ENCODE measurements around the gene CIB4.
"Not testable (repeated sequence)": the region's sequence is repeated elsewhere in the genome, so short reads cannot be mapped to it uniquely, and the experiment has no call there.

Gene CIB4

DNA sequence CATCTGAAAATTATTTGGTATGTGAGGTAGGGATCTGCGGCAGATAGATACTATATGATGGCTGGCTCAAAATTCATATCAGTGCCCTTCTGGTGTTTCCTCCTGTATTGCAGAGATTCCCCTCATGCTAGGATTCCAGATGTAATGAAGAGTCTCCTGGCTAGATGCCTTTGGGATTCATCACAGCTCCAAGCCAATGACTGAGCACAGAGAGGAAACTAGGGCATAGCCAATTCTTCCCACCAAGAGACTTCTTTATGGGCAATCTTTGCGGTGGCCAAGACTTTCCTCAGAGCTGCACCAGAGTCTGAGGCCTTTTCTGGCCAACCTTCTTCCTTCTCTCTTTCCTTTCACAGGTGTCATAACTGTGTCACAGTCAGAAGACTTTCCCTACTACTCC, 25.5 kb upstream of the CIB4 start:
- no peak for DNase-seq

DNA sequence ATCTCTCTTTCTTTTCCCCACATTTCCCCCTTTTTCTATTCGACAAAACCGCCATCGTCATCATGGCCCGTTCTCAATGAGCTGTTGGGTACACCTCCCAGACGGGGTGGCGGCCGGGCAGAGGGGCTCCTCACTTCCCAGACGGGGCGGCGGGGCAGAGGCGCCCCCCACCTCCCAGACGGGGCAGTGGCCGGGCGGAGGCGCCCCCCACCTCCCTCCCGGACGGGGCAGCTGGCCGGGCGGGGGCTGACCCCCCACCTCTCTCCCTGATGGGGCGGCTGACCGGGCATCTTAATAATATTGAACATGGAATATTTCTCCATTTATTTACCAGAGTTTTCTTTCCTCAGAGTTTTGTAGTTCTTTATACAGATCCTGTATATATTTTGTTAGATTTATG, 24.1 kb upstream of the CIB4 start:
- not testable (repeated sequence) for DNase-seq

DNA sequence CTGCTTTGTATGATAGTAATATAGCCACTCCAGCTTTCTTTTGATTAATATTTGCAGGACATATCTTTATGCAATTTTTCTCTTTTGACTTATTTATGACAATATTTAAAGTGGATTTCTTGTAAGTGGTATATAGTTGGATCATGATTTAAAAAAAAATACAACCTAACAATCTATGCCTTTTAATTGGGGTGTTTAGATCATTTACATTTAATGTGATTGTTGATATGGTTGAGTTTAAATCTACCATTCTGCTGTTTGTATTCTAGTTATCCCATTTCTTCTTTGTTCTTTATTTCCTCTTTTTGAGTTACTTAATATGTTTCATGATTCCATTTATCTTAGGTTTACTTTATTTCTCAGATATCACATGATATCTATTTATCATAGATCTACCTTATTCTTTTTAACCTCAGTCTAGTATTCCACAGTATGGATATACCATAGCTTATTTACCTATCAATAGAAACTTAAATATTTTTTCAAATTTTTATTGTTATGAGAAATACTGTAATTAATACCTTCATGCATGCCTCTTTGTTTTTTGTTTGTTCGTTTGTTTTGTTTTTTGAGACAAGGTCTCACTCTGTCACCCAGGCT, 19.3 kb upstream of the CIB4 start:
- no peak for DNase-seq

DNA sequence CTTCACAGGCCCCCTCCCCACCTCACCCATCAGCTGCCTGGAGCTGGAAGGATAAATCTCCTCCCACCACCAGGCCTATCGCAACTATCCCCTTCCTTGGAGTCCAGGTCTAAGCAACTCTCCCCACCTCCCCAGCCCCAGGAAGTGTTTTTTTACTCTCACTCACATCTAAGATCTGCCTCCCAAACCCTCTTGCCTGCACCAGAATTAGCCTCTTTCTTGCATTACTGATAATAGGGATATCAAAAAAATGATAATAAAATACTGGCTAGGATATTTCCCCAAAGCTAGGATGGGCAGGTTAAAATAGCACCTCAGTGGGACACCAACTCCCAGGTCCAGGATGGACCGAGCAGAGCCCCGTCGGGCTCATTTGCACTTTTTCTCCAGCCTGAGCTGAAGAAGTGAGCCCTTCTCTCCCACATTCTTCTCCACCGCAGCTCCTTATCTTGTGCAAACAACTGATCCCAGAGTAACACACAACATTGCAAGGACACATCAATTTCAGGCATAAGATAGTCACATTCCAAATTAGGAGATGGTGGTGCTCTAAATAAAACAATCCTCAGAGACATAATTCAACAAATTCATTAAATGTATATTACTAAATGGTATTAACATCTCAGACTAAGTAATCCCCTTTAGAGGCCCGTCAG, 17.7 kb upstream of the CIB4 start:
- no peak for DNase-seq

DNA sequence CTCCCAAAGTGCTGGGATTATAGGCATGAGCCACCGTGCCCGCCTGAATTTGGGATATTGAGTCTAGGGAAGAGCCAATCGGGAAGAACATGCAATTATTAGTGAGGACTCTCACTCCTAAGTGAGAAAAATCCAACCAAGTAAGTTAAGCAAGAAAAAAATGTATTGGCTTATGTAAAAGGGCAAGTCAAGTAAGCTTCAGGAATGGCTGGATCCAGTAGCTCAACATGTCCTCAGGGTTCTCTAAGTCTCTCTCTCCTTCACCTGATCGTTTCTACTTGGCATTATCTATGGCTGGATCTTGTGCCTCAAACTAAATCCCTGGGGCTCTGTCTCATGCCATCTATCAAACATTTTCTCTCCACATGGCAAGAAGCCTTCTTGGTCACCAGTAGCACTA, 16.1 kb upstream of the CIB4 start:
- DNase-seq, result no peak

DNA sequence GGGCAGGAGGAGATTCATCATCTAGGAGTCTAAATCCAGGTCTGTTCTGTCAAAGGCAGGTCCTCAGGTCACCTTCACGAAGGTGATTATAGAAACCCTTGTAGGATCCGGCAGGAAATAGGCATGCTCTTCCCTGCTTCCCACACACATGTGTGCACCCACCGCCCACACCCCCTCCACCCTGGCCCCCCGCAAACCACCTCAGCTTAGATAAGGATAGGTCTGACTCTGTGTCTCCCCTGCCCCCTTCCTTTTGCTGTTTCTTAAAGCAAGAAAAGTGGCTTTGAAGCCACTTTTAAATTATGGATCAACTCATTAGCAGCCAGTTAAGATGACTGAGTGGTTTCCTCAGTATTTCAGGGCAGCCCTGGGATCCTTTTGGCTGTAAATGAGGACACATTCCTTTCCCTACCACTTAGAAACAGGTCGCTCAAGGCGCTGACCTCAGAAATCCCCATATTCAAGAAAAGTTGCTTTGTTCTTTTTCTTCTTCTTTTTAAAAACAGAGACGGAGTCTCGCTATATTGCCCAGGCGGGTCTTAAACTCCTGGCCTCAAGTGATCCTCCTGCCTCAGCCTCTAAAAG, 14.5 kb upstream of the CIB4 start:
- no peak for DNase-seq

DNA sequence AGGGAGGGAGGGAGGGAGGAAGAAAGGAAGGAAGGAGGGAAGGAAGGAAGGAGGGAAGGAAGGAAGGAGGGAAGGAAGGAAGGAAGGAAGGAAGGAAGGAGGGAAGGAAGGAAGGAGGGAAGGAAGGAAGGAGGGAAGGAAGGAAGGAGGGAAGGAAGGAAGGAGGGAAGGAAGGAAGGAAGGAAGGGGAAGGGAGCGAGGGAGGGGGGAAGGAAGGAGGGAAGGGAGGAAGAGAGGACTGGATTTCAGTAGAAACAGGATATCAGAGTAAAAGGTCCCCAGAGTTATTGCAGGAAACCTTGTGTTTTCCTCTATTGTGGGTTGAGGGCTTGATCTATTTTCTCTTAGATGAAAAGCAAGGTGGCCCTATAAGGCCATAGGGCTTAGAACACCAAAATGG, 14.0 kb upstream of the CIB4 start:
- not testable (repeated sequence) for DNase-seq

DNA sequence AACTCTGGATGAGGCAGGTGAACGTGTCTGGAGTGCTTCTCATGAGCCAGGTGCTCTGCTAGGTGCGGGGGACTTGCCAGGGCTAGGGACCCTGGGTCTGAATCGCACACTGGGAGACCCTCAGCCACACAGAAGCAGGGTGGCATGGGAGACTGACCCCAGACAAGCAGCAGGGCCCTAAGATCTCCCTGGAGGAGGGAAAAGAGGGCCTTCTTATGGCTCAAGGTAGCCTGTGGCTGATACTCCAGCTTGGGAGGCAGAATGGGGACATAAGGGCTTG, 12.8 kb upstream of the CIB4 start:
- no peak for DNase-seq

DNA sequence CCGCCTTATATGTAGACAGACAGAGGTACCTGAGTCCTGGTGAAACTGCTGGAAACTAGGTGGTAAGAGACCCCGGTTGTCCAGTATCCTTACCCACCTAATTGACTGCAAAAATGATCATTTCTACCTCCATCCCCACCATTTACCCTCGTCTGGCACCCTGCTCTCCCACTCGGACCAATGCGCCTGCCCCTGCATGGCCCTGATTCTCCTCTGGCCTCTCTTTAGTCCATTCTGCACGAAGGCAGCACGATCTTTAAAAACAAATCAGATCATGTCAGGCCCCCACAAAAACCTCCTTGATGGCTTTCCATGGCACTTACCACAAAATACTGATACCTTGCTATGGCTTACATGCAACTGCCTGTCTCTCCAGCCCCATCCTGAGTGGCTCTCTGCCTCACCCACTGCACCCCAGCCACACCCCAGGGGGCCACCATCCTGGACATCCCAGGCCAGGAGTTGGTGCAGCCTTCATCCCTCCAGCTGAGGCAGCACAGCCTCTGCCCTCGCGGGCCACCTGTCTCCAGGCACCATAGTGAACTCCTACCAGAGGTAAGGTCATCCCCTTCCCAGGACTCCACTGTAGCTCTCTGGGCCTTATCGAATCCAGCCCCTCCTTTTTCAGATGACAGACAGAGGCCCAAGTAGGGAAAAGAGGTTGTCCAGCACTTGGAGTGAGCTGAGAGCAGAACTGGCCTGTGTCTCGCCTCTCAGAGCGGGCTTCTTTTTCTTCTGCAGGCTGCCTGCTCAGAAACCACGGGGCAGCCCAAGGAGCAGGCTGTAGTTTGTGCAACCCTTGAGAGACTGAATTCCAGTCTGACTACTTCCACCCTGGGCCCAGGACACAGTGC, 12.3 kb upstream of the CIB4 start:
- DNase-seq, result no peak

DNA sequence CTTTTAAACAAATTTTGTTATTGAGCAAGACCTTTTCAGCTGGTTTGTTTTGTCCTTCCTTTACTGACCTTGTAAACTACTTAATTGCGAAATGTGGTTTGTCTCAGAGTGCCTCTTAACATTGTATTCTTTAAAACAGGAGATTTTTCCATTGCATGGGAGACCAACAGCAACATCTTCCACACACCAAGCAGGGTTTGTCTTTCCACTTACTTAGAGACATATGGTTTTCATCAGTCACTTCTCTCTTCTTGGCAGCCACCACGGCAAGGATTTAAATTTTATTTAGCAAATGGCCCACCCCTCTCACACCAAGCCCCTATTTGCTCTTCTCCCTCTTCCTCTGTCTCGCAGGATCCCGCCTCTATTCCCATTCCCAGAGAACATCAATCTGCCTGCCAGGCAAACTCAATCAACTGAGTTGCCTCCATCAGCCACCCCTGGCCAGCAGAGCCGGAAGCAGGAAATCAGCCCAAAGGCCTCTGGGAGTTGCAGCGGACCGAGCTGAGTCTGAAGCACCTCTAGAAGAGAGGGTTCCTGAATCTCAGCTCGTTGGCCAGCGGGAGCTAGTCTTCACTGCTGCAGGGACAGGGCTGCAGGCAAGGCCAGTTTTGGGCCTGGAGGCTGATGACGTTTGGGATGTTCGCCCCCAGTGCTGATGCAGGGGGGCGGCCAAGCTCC, 11.3 kb upstream of the CIB4 start:
- DNase-seq, result peak; percentile 14

DNA sequence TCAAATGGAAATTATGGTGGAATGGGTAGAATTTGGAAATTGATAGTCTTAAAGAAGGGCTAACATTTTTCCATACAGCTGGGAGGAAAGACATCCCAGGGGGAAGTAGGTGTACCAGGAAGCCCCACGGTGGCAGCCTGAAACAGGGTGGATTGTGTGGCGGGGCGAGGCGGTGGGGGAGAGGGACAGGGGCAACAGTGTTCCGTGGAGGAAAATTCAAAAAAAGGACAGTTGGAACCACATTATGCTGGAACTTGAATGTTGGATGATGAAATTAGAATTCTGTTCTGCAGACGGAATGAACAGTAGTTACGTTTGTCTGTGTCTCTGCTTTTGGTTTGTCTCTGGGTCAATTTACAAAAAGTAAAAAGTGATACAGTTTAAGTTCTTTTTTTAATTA, 10.6 kb upstream of the CIB4 start:
- no peak for DNase-seq

DNA sequence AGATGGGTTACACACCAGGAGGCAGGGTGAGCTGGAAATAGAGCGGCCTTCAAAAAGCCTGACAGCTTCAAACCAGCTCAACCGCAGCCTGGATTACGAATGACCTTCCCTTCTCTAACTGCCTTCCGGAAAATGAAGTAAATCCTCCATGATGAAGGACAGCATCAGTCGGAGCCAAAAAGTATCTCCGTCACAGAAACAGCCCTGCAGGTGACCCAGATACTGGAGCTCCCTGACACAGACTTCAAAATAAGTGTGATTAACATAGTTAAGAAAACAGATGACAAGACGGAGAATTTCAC, 10.3 kb upstream of the CIB4 start:
- DNase-seq, result no peak

DNA sequence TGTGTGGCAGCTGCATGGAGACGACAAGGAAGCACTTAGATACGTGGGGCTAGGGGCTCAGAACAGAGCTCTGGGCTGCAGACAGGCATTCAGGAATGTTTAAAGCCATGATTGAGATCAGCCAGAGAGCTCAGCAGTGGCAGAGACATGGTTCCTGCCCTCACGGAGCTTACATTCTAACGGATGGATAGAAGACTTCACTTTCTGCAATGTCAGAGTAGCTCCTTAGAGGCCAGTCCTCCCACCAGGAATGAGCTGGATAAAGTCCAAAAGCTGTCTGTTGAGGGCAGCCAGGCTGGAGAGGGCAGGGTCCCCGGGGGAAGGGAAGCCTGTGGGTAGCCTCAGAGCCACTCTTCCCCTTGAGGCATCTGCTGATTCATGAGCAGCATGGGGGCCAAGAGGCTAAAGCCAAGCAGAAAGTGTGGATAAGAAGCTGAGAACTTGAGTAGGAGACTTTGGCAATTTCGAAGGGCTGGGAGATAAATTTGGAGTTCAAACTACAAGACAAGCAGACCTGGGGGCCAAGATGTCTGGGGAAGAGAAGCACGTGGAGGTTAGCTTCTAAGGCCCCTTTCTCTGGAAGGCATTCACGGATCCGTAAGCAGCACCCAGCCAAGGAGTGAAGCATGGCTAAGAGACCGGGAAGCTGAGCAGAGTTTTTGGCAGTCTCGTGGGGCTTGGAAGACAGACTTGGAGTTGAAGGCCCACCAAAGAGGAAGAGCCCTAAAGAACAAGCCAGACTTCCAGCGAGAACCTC, 9.7 kb upstream of the CIB4 start:
- no peak for DNase-seq

DNA sequence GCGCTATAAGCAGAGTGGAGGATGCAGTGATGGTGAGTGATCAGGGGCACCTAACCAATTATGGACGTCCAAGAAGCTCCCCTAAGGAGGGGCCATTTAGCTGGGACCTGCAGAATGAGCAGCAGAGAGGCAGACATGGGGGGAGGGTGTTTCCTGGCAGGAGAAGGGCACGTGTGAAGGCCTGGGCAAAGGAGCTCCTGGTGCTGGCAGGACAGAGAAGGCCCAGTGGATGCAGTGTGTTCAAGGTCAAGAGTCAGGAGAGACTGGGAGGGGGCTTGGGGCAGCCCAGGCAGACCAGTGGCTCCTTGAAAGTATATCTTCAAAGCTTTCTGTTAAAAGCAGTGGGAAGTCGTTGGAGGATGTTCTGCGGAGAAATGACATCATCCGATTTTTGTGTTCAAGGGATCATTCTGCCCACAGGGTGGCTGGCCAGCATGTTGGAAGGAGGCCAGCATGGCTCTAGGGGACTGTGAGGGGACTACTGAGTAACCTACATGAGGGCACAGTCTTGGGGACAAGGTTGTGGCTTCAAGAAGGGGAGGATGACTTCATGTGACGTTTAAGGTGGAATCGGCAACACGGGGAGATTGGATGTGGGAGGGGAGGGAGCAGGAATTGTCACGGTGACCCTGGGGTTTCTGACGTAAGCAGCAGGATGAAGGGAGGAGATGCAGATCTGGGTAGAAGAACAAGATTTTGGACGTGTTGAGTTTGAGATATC, 9.0 kb upstream of the CIB4 start:
- DNase-seq, result no peak

DNA sequence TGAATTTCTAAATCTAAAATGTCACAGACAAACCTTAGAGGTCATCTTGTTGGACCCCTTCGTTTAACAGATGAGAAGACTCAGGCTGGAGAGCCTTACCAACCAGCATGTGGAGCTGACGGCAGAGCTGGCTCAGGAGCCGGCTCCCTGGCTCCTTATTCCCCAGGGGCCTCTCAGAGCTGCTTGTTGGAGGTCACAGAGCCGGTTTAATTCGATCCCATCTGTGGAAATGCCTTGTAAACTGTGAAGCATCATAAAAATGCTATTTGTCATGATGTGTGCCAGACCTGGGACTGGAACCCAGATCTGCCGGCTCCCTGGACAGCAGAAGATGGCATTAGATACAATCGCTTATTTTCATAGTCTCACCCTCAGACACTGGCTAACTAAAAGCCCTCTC, 8.2 kb upstream of the CIB4 start:
- no peak for DNase-seq

DNA sequence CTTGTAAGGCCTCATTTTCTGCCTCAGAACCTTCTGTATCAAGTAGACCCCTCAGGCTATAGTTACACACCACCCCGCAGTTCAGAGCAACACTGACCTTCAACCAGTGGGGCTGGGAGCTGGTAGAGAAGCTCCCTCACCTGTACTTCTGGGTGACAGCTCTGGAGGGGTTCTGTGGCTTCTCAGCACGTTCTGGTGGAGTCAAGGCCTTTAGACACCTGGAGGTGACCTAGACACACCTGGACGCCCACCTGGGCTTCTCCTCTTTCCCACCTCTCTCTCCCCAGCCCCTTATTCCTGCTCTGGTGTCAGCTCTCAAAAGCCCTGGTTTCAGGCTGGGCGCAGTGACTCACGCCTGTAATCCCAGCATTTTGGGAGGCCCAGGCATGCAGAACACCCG, 7.3 kb upstream of the CIB4 start:
- no peak for DNase-seq

DNA sequence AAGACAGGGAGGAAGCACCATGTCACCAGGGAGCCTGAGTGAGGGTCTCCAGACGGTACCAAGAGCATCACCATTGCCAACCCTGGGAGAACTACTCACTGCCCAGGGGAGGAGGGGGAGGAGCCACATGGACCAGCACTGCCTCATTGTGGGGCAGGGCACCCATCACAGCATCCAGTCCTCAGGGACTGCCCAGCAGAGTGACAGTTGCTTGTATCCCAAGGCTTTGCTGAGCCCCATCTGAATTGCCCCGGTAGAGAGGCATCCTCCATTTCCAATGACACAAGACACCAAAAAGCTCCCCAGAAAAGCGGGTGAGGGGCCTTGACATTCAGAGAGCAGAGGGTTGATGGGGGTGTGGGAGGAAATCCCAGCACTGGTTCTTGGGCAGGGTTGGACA, 6.8 kb upstream of the CIB4 start:
- DNase-seq, result no peak

DNA sequence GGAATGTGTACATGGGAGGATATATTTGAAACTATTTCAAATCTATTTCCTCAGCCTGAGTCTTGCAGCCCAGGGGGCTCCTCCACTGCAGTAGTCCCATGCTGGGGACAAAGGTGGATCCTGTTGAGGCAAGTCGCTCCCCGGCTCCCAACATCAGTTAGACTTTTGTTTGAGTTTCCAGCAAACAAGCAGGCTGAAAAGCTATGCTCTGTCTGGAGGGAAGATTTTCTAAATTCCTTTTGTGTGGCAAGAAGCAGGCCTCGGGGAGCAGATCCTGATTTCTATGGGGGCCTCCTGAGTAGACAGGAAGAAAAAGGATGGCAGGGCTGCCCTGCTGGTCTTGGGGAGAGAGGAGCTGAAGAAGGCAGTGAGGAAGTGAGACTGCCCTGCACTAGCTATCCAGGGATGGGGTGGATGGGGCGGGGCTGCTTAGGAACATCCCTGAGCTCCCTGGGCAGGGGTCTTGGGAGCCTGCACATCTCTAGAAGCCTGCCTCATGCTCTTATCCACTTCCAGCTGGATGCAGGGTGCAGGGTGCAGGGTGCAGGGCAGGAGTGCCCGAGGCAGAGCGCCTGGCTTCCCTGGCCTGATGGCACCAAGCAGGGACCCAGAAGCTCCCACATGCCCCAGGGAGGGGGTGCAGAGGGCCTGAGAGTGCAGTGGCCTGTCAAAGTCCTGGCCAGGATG, 6.0 kb upstream of the CIB4 start:
- DNase-seq, result no peak

DNA sequence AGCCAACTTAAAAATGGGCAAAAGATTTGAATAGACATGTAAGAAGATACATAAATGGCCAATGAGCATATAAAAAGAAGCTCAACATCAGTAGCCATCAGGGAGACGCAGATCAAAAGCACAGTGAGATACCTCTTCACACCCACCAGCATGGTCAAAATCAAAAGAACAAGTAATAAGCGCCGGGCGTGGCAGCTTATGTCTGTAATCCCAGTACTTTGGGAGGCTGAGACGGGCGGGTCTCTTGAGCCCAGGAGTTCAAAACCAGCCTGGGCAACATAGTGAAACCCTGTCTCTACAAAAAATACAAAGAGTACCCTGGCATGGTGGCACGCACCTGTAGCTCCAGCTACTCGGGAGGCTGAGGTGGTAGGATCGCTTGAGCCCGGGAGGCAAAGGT, 4.6 kb upstream of the CIB4 start:
- DNase-seq, result no peak

DNA sequence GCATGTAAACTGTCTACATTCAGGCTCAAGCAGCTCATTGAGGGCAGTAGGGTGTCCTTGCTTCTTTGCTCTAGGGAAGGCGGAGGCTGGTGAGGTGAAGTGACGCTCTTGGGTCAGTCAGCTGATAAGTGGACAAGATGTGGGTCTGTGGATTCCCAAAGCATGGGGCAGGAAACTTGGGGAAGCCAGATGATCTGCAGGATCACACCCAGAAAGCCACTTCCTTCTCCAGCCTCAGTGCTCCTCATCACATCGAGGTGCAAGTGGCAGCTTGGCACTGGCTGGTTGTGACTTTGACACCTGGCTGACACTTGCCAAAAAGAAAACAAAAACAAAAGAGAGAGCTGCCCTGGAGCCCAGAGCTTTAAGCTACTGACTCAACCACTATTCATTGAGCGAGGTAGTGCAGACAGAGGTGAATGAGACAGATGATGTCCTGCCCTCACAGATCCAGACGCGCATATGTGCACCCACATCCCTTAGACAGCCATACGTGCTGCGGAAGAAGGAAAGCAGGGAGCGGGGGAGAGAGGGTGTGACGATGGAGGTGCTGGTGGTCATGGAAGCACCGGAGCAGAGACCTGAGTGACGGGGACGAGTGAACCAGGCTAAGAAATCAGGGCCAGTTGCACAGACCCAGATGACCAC, 3.1 kb upstream of the CIB4 start:
- no peak for DNase-seq

DNA sequence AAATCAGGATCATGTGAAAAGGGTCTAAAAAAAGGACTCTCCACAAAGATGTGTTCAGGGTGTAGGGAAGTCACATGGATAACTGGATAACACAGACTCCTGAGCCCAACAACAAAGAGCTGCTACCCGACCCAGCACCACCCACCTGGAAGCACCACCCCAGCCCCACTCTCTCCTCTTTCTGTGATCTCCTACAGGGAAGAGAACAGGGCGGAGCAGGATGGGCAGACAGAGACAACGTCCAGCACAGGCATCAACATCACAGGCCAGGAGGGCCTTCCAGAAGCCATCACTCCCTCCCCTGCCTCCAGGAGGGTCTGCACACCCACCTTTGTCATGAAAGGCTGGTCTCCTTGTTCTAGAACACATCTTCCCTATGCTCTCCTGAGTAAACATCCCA, 1.3 kb upstream of the CIB4 start:
- DNase-seq, result no peak
